Measurements from ENCODE around the gene LAD1.

The LAD1 gene

GRCh38 chr1:201404055-201404454 lies 4.9 kb upstream of the LAD1 start:
- Histone ChIP-seq H3K4me3 (ENCODE audit: extremely low read depth, insufficient read depth, low read length, poor library complexity, severe bottlenecking) (no peak overlapping the region), H3K36me3 (ENCODE audit: control insufficient read depth, insufficient read depth, low read length) (no peaks in the 10 kb centered on the region), H3K4me1 (ENCODE audit: control insufficient read depth, insufficient read depth, low read length, poor library complexity, severe bottlenecking) (peaks cover 3% of the 10 kb centered on the region), H3K27ac (ENCODE audit: low read depth, low read length, severe bottlenecking) (no peak overlapping the region), H3K9me3 (ENCODE audit: control insufficient read depth, low read length) (no peaks in the 10 kb centered on the region)
- 83 to 88% methylated on average over 4 of the region's 7 CpGs for WGBS, 2 experiments (ENCODE audit: insufficient coverage in 2 of 2)

- no peak overlapping the region for H3K27ac ChIP-seq (ENCODE audit: low read depth, low read length, severe bottlenecking)
- H3K9me3 ChIP-seq (ENCODE audit: control insufficient read depth, low read length): no peaks in the 10 kb centered on the region
- WGBS, 2 experiments (ENCODE audit: insufficient coverage in 2 of 2): 50% methylated on average over 1 of the region's 1 CpG; no CpG with 5 or more reads in 1 of the 2 experiments
- H3K4me3 ChIP-seq (ENCODE audit: extremely low read depth, insufficient read depth, low read length, poor library complexity, severe bottlenecking): no peak overlapping the region
- peaks cover 3% of the 10 kb centered on the region for H3K4me1 ChIP-seq (ENCODE audit: control insufficient read depth, insufficient read depth, low read length, poor library complexity, severe bottlenecking)
- H3K36me3 ChIP-seq (ENCODE audit: control insufficient read depth, insufficient read depth, low read length): no peaks in the 10 kb centered on the region
These were observed 4.2 kb upstream of the LAD1 start for GRCh38 chr1:201403359-201403758.

- no peaks in the 10 kb centered on the region for H3K36me3 ChIP-seq (ENCODE audit: control insufficient read depth, insufficient read depth, low read length)
- H3K9me3 ChIP-seq (ENCODE audit: control insufficient read depth, low read length): no peaks in the 10 kb centered on the region
- whole genome bisulfite sequencing, 2 experiments (ENCODE audit: insufficient coverage in 2 of 2): 67 to 78% methylated on average over 1 of the region's 2 CpGs
- peaks cover 3% of the 10 kb centered on the region for H3K4me1 ChIP-seq (ENCODE audit: control insufficient read depth, insufficient read depth, low read length, poor library complexity, severe bottlenecking)
- no peak overlapping the region for H3K4me3 ChIP-seq (ENCODE audit: extremely low read depth, insufficient read depth, low read length, poor library complexity, severe bottlenecking)
- H3K27ac ChIP-seq (ENCODE audit: low read depth, low read length, severe bottlenecking): no peak overlapping the region
These were observed 2.6 kb upstream of the LAD1 start for GRCh38 chr1:201401700-201402099.

GRCh38 chr1:201400852-201401230 lies 1.7 kb upstream of the LAD1 start:
- no peaks in the 10 kb centered on the region for H3K36me3 ChIP-seq (ENCODE audit: control insufficient read depth, insufficient read depth, low read length)
- H3K9me3 ChIP-seq (ENCODE audit: control insufficient read depth, low read length): no peaks in the 10 kb centered on the region
- H3K4me3 ChIP-seq (ENCODE audit: extremely low read depth, insufficient read depth, low read length, poor library complexity, severe bottlenecking): no peak overlapping the region
- H3K27ac ChIP-seq (ENCODE audit: low read depth, low read length, severe bottlenecking): no peak overlapping the region
- peaks cover 3% of the 10 kb centered on the region for H3K4me1 ChIP-seq (ENCODE audit: control insufficient read depth, insufficient read depth, low read length, poor library complexity, severe bottlenecking)
- WGBS, 2 experiments (ENCODE audit: insufficient coverage in 2 of 2): 78 to 100% methylated on average over 1 of the region's 2 CpGs

GRCh38 chr1:201400212-201400851 lies 1.2 kb upstream of the LAD1 start:
- peaks cover under 1% of the 10 kb centered on the region for H3K4me1 ChIP-seq (ENCODE audit: control insufficient read depth, insufficient read depth, low read length, poor library complexity, severe bottlenecking)
- H3K4me3 ChIP-seq (ENCODE audit: extremely low read depth, insufficient read depth, low read length, poor library complexity, severe bottlenecking): no peak overlapping the region
- no peaks in the 10 kb centered on the region for H3K36me3 ChIP-seq (ENCODE audit: control insufficient read depth, insufficient read depth, low read length)
- no peak overlapping the region for H3K27ac ChIP-seq (ENCODE audit: low read depth, low read length, severe bottlenecking)
- WGBS, 2 experiments (ENCODE audit: insufficient coverage in 2 of 2): 84 to 90% methylated on average over 4 to 10 of the region's 11 CpGs
- H3K9me3 ChIP-seq (ENCODE audit: control insufficient read depth, low read length): no peaks in the 10 kb centered on the region

- H3K4me3 ChIP-seq (ENCODE audit: extremely low read depth, insufficient read depth, low read length, poor library complexity, severe bottlenecking): peak overlapping the region; percentile 11
- H3K4me1 ChIP-seq (ENCODE audit: control insufficient read depth, insufficient read depth, low read length, poor library complexity, severe bottlenecking): no peaks in the 10 kb centered on the region
- no peaks in the 10 kb centered on the region for H3K9me3 ChIP-seq (ENCODE audit: control insufficient read depth, low read length)
- WGBS, 2 experiments (ENCODE audit: insufficient coverage in 2 of 2): 7 to 10% methylated on average over 53 of the region's 62 CpGs
- H3K27ac ChIP-seq (ENCODE audit: low read depth, low read length, severe bottlenecking): no peak overlapping the region
- no peaks in the 10 kb centered on the region for H3K36me3 ChIP-seq (ENCODE audit: control insufficient read depth, insufficient read depth, low read length)
These were observed 415 bp upstream of the LAD1 start for GRCh38 chr1:201399352-201400126.

- no peak overlapping the region for H3K4me3 ChIP-seq (ENCODE audit: extremely low read depth, insufficient read depth, low read length, poor library complexity, severe bottlenecking)
- 86 to 100% methylated on average over 1 to 2 of the region's 2 CpGs for WGBS, 2 experiments (ENCODE audit: insufficient coverage in 2 of 2)
- H3K36me3 ChIP-seq (ENCODE audit: control insufficient read depth, insufficient read depth, low read length): no peaks in the 10 kb centered on the region
- H3K27ac ChIP-seq (ENCODE audit: low read depth, low read length, severe bottlenecking): no peak overlapping the region
- H3K9me3 ChIP-seq (ENCODE audit: control insufficient read depth, low read length): no peaks in the 10 kb centered on the region
- H3K4me1 ChIP-seq (ENCODE audit: control insufficient read depth, insufficient read depth, low read length, poor library complexity, severe bottlenecking): no peaks in the 10 kb centered on the region
These were observed 1.4 kb downstream of the LAD1 start for GRCh38 chr1:201397675-201398074.

- Histone ChIP-seq H3K36me3 (ENCODE audit: control insufficient read depth, insufficient read depth, low read length) (no peaks in the 10 kb centered on the region), H3K9me3 (ENCODE audit: control insufficient read depth, low read length) (no peaks in the 10 kb centered on the region), H3K4me1 (ENCODE audit: control insufficient read depth, insufficient read depth, low read length, poor library complexity, severe bottlenecking) (no peaks in the 10 kb centered on the region), H3K4me3 (ENCODE audit: extremely low read depth, insufficient read depth, low read length, poor library complexity, severe bottlenecking) (no peak overlapping the region), H3K27ac (ENCODE audit: low read depth, low read length, severe bottlenecking) (no peak overlapping the region)
- WGBS, 2 experiments (ENCODE audit: insufficient coverage in 2 of 2): 85 to 92% methylated on average over 8 to 9 of the region's 10 CpGs
These were observed 2.2 kb downstream of the LAD1 start for GRCh38 chr1:201396861-201397464.

- H3K9me3 ChIP-seq (ENCODE audit: control insufficient read depth, low read length): no peaks in the 10 kb centered on the region
- 97 to 100% methylated on average over 4 of the region's 4 CpGs for WGBS, 2 experiments (ENCODE audit: insufficient coverage in 2 of 2)
- H3K27ac ChIP-seq (ENCODE audit: low read depth, low read length, severe bottlenecking): no peak overlapping the region
- no peaks in the 10 kb centered on the region for H3K36me3 ChIP-seq (ENCODE audit: control insufficient read depth, insufficient read depth, low read length)
- no peaks in the 10 kb centered on the region for H3K4me1 ChIP-seq (ENCODE audit: control insufficient read depth, insufficient read depth, low read length, poor library complexity, severe bottlenecking)
- H3K4me3 ChIP-seq (ENCODE audit: extremely low read depth, insufficient read depth, low read length, poor library complexity, severe bottlenecking): no peak overlapping the region
These were observed 3.2 kb downstream of the LAD1 start for GRCh38 chr1:201395936-201396335.

GRCh38 chr1:201394591-201394990 lies 4.5 kb downstream of the LAD1 start:
- H3K4me1 ChIP-seq (ENCODE audit: control insufficient read depth, insufficient read depth, low read length, poor library complexity, severe bottlenecking): no peaks in the 10 kb centered on the region
- no peaks in the 10 kb centered on the region for H3K36me3 ChIP-seq (ENCODE audit: control insufficient read depth, insufficient read depth, low read length)
- 56 to 61% methylated on average over 3 of the region's 3 CpGs for WGBS, 2 experiments (ENCODE audit: insufficient coverage in 2 of 2)
- H3K27ac ChIP-seq (ENCODE audit: low read depth, low read length, severe bottlenecking): no peak overlapping the region
- H3K4me3 ChIP-seq (ENCODE audit: extremely low read depth, insufficient read depth, low read length, poor library complexity, severe bottlenecking): no peak overlapping the region
- no peaks in the 10 kb centered on the region for H3K9me3 ChIP-seq (ENCODE audit: control insufficient read depth, low read length)

GRCh38 chr1:201393076-201393475 lies 6.0 kb downstream of the LAD1 start:
- Histone ChIP-seq H3K4me1 (ENCODE audit: control insufficient read depth, insufficient read depth, low read length, poor library complexity, severe bottlenecking) (no peaks in the 10 kb centered on the region), H3K9me3 (ENCODE audit: control insufficient read depth, low read length) (no peaks in the 10 kb centered on the region), H3K4me3 (ENCODE audit: extremely low read depth, insufficient read depth, low read length, poor library complexity, severe bottlenecking) (no peak overlapping the region), H3K36me3 (ENCODE audit: control insufficient read depth, insufficient read depth, low read length) (no peaks in the 10 kb centered on the region), H3K27ac (ENCODE audit: low read depth, low read length, severe bottlenecking) (no peak overlapping the region)
- WGBS, 2 experiments (ENCODE audit: insufficient coverage in 2 of 2): 93 to 96% methylated on average over 3 of the region's 3 CpGs

Measured in mesodermal cell (in vitro differentiated cells).